H1 (cell line): ENCODE data around the gene NTMT1. TPM values are rescaled to one million over a fixed set of nuclear protein-coding genes. Genes with fewer than 3 reads are reported as not detected.

Source experiments
- CTCF ChIA-PET: fragments of 300-600 bp; sonication (Branson Sonifier 250); formaldehyde crosslinking; loops from one replicate; lab custom pipeline; 2021; ENCODE audit not compliant: partially characterized antibody; lab: Charles Lee
- POLR2A ChIA-PET: fragments of 300-600 bp; sonication (Branson Sonifier 250); formaldehyde crosslinking; loops from one replicate; lab custom pipeline; 2021; ENCODE audit warnings: inconsistent platforms; ENCODE audit not compliant: partially characterized antibody; lab: Charles Lee
- DNase-seq, 2 experiments: peaks; one replicate each; pipeline versions ENCODE4 v3.0.0 to v3.0.0-alpha.2; 2010 to 2022; ENCODE audit warnings: low spot score in 2 of 2, low read depth in 1 of 2, mixed read lengths in 1 of 2
- FAIRE-seq: peaks from 2 replicates; lab custom pipeline; 2011; peaks lifted over from hg19 to GRCh38; lab: Jason Lieb, UNC
- H2AFZ ChIP-seq: 2 replicates; pipeline ENCODE4 v1.8.1; 2012; ENCODE audit warnings: low read length, inconsistent platforms
- H2AK5ac ChIP-seq: 2 replicates; pipeline ENCODE4 v1.6.1; 2013; ENCODE audit warnings: low read depth, low read length
- H2BK120ac ChIP-seq: replicated peaks from 2 replicates; pipeline ENCODE3; 2013; ENCODE audit warnings: low read depth, low read length, inconsistent platforms
- H2BK12ac ChIP-seq: 2 replicates; pipeline ENCODE4 v1.6.1; 2013; ENCODE audit warnings: low read depth, low read length
- H2BK15ac ChIP-seq: 2 replicates; pipeline ENCODE4 v1.6.1; 2013; ENCODE audit warnings: low read length
- H2BK20ac ChIP-seq: 2 replicates; pipeline ENCODE4 v1.6.1; 2013; ENCODE audit warnings: low read length
- H2BK5ac ChIP-seq: 2 replicates; pipeline ENCODE4 v1.6.1; 2013; ENCODE audit warnings: low read depth, low read length
- H3K14ac ChIP-seq: 2 replicates; pipeline ENCODE4 v1.6.1; 2013; ENCODE audit warnings: inconsistent platforms; ENCODE audit not compliant: insufficient read length
- H3K18ac ChIP-seq: 2 replicates; pipeline ENCODE4 v1.6.1; 2013; ENCODE audit warnings: low read length; ENCODE audit errors: extremely low read depth
- H3K23ac ChIP-seq: 2 replicates; pipeline ENCODE4 v1.6.1; 2013; ENCODE audit warnings: inconsistent platforms; ENCODE audit not compliant: insufficient read length
- H3K23me2 ChIP-seq: 2 replicates; pipeline ENCODE4 v1.6.1; 2013; ENCODE audit warnings: low read depth, low read length
- H3K27ac ChIP-seq: 2 replicates; pipeline ENCODE4 v1.6.1; 2011; ENCODE audit warnings: low read depth, low read length, inconsistent platforms
- H3K27me3 ChIP-seq, 4 experiments: replicated peaks in 1 of 4; 1 replicate in 1 of 4; 2 replicates in 3 of 4; pipeline versions ENCODE4 v1.6.1 to v1.8.1; 2011 to 2013; ENCODE audit warnings: low read length in 3 of 4, mild to moderate bottlenecking in 3 of 4, inconsistent platforms in 2 of 4, mixed read lengths in 2 of 4, moderate library complexity in 1 of 4; ENCODE audit not compliant: control insufficient read depth in 3 of 4, insufficient read depth in 3 of 4; ENCODE audit errors: extremely low read depth in 1 of 4
- H3K36me3 ChIP-seq, 4 experiments: 2 replicates each; pipeline versions ENCODE4 v1.6.1 to v1.8.1; 2011 to 2013; ENCODE audit warnings: mild to moderate bottlenecking in 4 of 4, low read length in 3 of 4, moderate library complexity in 2 of 4, control low read depth in 1 of 4, inconsistent platforms in 1 of 4; ENCODE audit not compliant: insufficient read depth in 4 of 4, control insufficient read depth in 2 of 4
- H3K4ac ChIP-seq: replicated peaks from 2 replicates; pipeline ENCODE3; 2013; ENCODE audit warnings: low read length, low read depth, mixed read lengths, inconsistent platforms; ENCODE audit not compliant: insufficient read length
- H3K4me1 ChIP-seq, 4 experiments: replicated peaks in 1 of 4; 1 replicate in 1 of 4; 2 replicates in 3 of 4; pipeline versions ENCODE4 v1.6.1 to v1.8.1; 2011 to 2013; ENCODE audit warnings: low read length in 3 of 4, inconsistent platforms in 2 of 4, mixed read lengths in 1 of 4; ENCODE audit not compliant: insufficient read depth in 4 of 4, control insufficient read depth in 3 of 4
- H3K4me2 ChIP-seq, 2 experiments: 2 replicates each; pipeline versions ENCODE4 v1.6.1 to v1.8.1; 2011 to 2013; ENCODE audit warnings: low read depth in 2 of 2, low read length in 2 of 2, control low read depth in 1 of 2, inconsistent platforms in 1 of 2, mild to moderate bottlenecking in 1 of 2; ENCODE audit not compliant: insufficient read depth in 1 of 2
- H3K4me3 ChIP-seq, 4 experiments: fragments of 200-600, 300-600 bp in 1 of 4; sonication (generic), shearing (Covaris generic), sonication (Bioruptor Twin) in 1 of 4; 2 replicates each; pipeline versions ENCODE4 v1.5.1 to v1.8.1; 2011 to 2016; ENCODE audit warnings: low read length in 4 of 4, low read depth in 3 of 4, control low read depth in 2 of 4, inconsistent platforms in 2 of 4, mild to moderate bottlenecking in 2 of 4, mixed read lengths in 1 of 4, moderate library complexity in 1 of 4; ENCODE audit not compliant: insufficient read depth in 2 of 4; ENCODE audit errors: extremely low read depth in 1 of 4
- H3K56ac ChIP-seq: replicated peaks from 2 replicates; pipeline ENCODE3; 2013; ENCODE audit warnings: low read depth, mild to moderate bottlenecking, mixed read lengths, low read length, inconsistent platforms; ENCODE audit not compliant: insufficient read length
- H3K79me1 ChIP-seq: 2 replicates; pipeline ENCODE4 v1.6.1; 2013; ENCODE audit warnings: low read depth, low read length, control low read depth
- H3K79me2 ChIP-seq, 2 experiments: 2 replicates each; pipeline versions ENCODE4 v1.6.1 to v1.8.1; 2012 to 2013; ENCODE audit warnings: low read length in 2 of 2, mild to moderate bottlenecking in 2 of 2, inconsistent platforms in 1 of 2; ENCODE audit not compliant: insufficient read depth in 2 of 2, control insufficient read depth in 1 of 2
- H3K9ac ChIP-seq, 4 experiments: replicated peaks in 1 of 4; 1 replicate in 1 of 4; 2 replicates in 3 of 4; pipeline versions ENCODE4 v1.6.1 to v1.8.1; 2011 to 2013; ENCODE audit warnings: low read depth in 3 of 4, low read length in 3 of 4, control low read depth in 2 of 4, mild to moderate bottlenecking in 2 of 4, moderate library complexity in 2 of 4, inconsistent platforms in 1 of 4; ENCODE audit errors: extremely low read depth in 1 of 4
- H3K9me3 ChIP-seq, 2 experiments: 2 replicates each; pipeline versions ENCODE4 v1.6.1 to v1.8.1; 2012 to 2013; ENCODE audit warnings: mild to moderate bottlenecking in 2 of 2, moderate library complexity in 2 of 2, control low read depth in 1 of 2, inconsistent platforms in 1 of 2, low read depth in 1 of 2, low read length in 1 of 2, mixed read lengths in 1 of 2; ENCODE audit not compliant: insufficient read depth in 2 of 2
- H4K20me1 ChIP-seq, 2 experiments: replicated peaks in 1 of 2; 2 replicates each; pipeline versions ENCODE3 to v1.8.1; 2011 to 2013; ENCODE audit warnings: inconsistent platforms in 2 of 2, low read length in 2 of 2, mild to moderate bottlenecking in 1 of 2; ENCODE audit not compliant: insufficient read depth in 2 of 2, control insufficient read depth in 1 of 2
- H4K5ac ChIP-seq: 2 replicates; pipeline ENCODE4 v1.6.1; 2013; ENCODE audit warnings: low read length, low read depth, mixed read lengths, inconsistent platforms; ENCODE audit not compliant: insufficient read length
- H4K8ac ChIP-seq: 2 replicates; pipeline ENCODE4 v1.8.0; 2013; ENCODE audit warnings: mild to moderate bottlenecking, moderate library complexity, low read length, inconsistent platforms; ENCODE audit not compliant: insufficient read depth; ENCODE audit errors: extremely low read depth
- H4K91ac ChIP-seq: replicated peaks from 2 replicates; pipeline ENCODE3; 2013; ENCODE audit warnings: low read length, mixed read lengths, inconsistent platforms; ENCODE audit not compliant: insufficient read length
- BACH1 ChIP-seq: IDR thresholded peaks from 2 replicates; pipeline ENCODE4 v1.6.1; 2012; ENCODE audit warnings: low read length, improper control_type of control experiment
- CEBPB ChIP-seq: IDR thresholded peaks from 2 replicates; pipeline ENCODE4 v1.6.1; 2012; ENCODE audit warnings: low read depth, low read length
- EGR1 ChIP-seq: IDR thresholded peaks from 2 replicates; pipeline ENCODE4 v1.6.1; 2011; ENCODE audit warnings: low read depth, low read length, borderline replicate concordance
- GABPA ChIP-seq: IDR thresholded peaks from 2 replicates; pipeline ENCODE4 v1.6.1; 2011; ENCODE audit warnings: mild to moderate bottlenecking, low read length, moderate library complexity, borderline replicate concordance; ENCODE audit not compliant: insufficient read depth
- JUND ChIP-seq: IDR thresholded peaks from 2 replicates; pipeline ENCODE4 v1.6.1; 2011; ENCODE audit warnings: mild to moderate bottlenecking, improper control_type of control experiment, low read length
- KDM5A ChIP-seq: fragments of 200-600 bp; IDR thresholded peaks from 2 replicates; pipeline ENCODE4 v1.7.1; 2012; ENCODE audit warnings: mild to moderate bottlenecking, low read length, inconsistent platforms, mixed read lengths
- POLR2A ChIP-seq, 2 experiments: IDR thresholded peaks; 1 replicate in 1 of 2; 2 replicates in 1 of 2; pipeline ENCODE4 v1.6.1; 2011; ENCODE audit warnings: low read depth in 2 of 2, low read length in 2 of 2, mild to moderate bottlenecking in 2 of 2; ENCODE audit errors: control extremely low read depth in 1 of 2
- RAD21 ChIP-seq, 2 experiments: IDR thresholded peaks in 1 of 2; conservative IDR thresholded peaks in 1 of 2; 2 replicates each; pipeline ENCODE4 v1.6.1; 2011; ENCODE audit warnings: low read depth in 2 of 2, low read length in 2 of 2, improper control_type of control experiment in 1 of 2, inconsistent platforms in 1 of 2, mild to moderate bottlenecking in 1 of 2, moderate library complexity in 1 of 2
- RBBP5 ChIP-seq: IDR thresholded peaks from 2 replicates; pipeline ENCODE4 v1.7.1; 2012; ENCODE audit warnings: low read depth, mild to moderate bottlenecking, inconsistent platforms, low read length, moderate library complexity, borderline replicate concordance
- RNF2 ChIP-seq: fragments of 200-900, 300-1000 bp; sonication (generic); IDR thresholded peaks from 2 replicates; pipeline ENCODE4 v1.7.1; 2016; ENCODE audit warnings: borderline replicate concordance, low read depth, mild to moderate bottlenecking, antibody characterized with exemption, low read length; ENCODE audit not compliant: poor library complexity, severe bottlenecking; ENCODE audit errors: missing control alignments
- SIRT6 ChIP-seq: IDR thresholded peaks from one replicate; pipeline ENCODE4 v1.7.1; 2012; ENCODE audit warnings: low read length, inconsistent platforms
- SP2 ChIP-seq: IDR thresholded peaks from 2 replicates; pipeline ENCODE4 v1.6.1; 2012; ENCODE audit warnings: mild to moderate bottlenecking, low read length, inconsistent platforms
- WGBS, 2 experiments: shearing (Covaris generic) in 1 of 2; methylation state at CpG; one replicate each; pipeline versions ENCODE4 v1.1.6 to v1.1.7; 2013 to 2015; ENCODE audit warnings: low lambda C conversion rate in 2 of 2, mixed read lengths in 2 of 2, inconsistent platforms in 1 of 2, low coverage in 1 of 2, missing lambda C conversion rate in 1 of 2; ENCODE audit not compliant: insufficient replicate concordance in 2 of 2, insufficient coverage in 1 of 2, insufficient read length in 1 of 2; ENCODE audit errors: extremely low coverage in 1 of 2, missing lambda C conversion rate in 1 of 2; 5-methylcytosine and 5-hydroxymethylcytosine counted together
- polyA plus RNA-seq, 7 experiments: library from polyadenylated mRNA; depleted of rRNA in 3 of 7; stranded (reverse) in 5 of 7; unstranded in 2 of 7; fragments of >200 nt in 5 of 7; fragments of 200-250 nt in 2 of 7; gene quantifications; 1 replicate in 5 of 7; 2 replicates in 1 of 7; 4 replicates in 1 of 7; pipeline versions ENCODE4 v1.2.1 to v1.2.3, GENCODE V29; 2011 to 2013; ENCODE audit warnings: missing spikeins in 2 of 7, mixed read lengths in 2 of 7
- total RNA-seq: library from RNA; stranded (reverse); fragmentation: NEBNext Ultra II Directional; extraction: Animal tissue kit (Norgen Biotek cat#: 25700); gene quantifications from 2 replicates; pipeline ENCODE4 v1.2.1, GENCODE V29; 2021
- TF ChIP-seq, protein P1 (sequence below): IDR thresholded peaks from 2 replicates; pipeline ENCODE4 v1.6.1; 2011; ENCODE audit warnings: low read length, improper control_type of control experiment

NTMT1 gene
- total and polyA plus RNA-seq, 2 of the 8 experiments (the other 6 are each of a cell fraction or from before 2014, with no cell fraction given): 66.8 to 70.2 TPM

DNA sequence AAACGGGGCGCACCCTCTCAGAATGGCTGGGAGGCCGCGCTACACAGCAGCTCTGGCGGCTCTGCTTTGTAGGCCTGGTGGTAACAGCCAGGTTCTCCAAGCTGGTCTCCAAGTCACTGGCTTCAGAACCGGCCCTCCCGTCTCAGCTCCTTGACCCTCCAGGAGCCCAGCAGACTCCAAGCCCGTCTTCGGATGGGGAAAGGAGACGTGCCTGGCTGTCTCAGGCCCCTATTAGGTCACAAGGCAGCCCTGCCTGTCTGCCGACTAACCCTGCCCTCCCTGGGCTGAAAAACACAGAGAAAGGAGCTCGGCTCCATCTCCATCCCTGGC, 13.8 kb downstream of the NTMT1 start:
- H2AFZ ChIP-seq: no peak overlapping the region
- H2BK120ac ChIP-seq: no peak overlapping the region
- H2BK20ac ChIP-seq: no peak overlapping the region
- peaks cover 10 to 25% of the 10 kb centered on the region in 2 experiments for H4K20me1 ChIP-seq
- peaks cover 8% of the 10 kb centered on the region; the same call in 1 of the 2 replicates for H3K23me2 ChIP-seq
- H4K5ac ChIP-seq: no peak overlapping the region
- no peaks in the 10 kb centered on the region for H3K27me3 ChIP-seq
- H4K8ac ChIP-seq: no peak overlapping the region
- H3K4me1 ChIP-seq: peaks cover 0 to 10% (median 6%) of the 10 kb centered on the region in 4 experiments; a peak in 4 of 7 replicates
- H3K9ac ChIP-seq: no peak overlapping the region
- H3K4me3 ChIP-seq: no peak overlapping the region
- no peak overlapping the region for H3K27ac ChIP-seq
- FAIRE-seq (no peak), DNase-seq (no peak)
- no peak overlapping the region for H2BK15ac ChIP-seq
- 92% methylated on average over 11 of the region's 12 CpGs; no CpG with 5 or more reads in 1 of the 2 experiments for WGBS, 2 experiments
- H3K18ac ChIP-seq: no peak overlapping the region
- ChIA-PET CTCF (interaction anchor here (0.8 to 6.5 kb wide), 13 partner anchors 10 to 517 kb away, joined by 3 to 56 read pairs (median 5); partner anchors contain the start of genes C9orf50 and NTMT1), POLR2A (interaction anchor here (0.6 to 8.2 kb wide), 6 partner anchors 12 to 454 kb away, joined by 3 to 95 read pairs (median 4); partner anchors contain the start of genes C9orf50 and NTMT1)
- no peak overlapping the region for H2BK5ac ChIP-seq
- no peak overlapping the region for H2AK5ac ChIP-seq
- no peak overlapping the region for H3K4ac ChIP-seq
- no peak overlapping the region for H3K4me2 ChIP-seq
- no peak overlapping the region for H2BK12ac ChIP-seq
- H3K79me2 ChIP-seq: peaks cover 0 to 13% of the 10 kb centered on the region in 2 experiments; a peak in 2 of 4 replicates
- peaks cover 7 to 36% (median 21%) of the 10 kb centered on the region in 4 experiments; a peak in 7 of 8 replicates for H3K36me3 ChIP-seq
- H3K79me1 ChIP-seq: peaks cover 4% of the 10 kb centered on the region
- no peaks in the 10 kb centered on the region for H3K9me3 ChIP-seq
- H4K91ac ChIP-seq: no peak overlapping the region
- H3K56ac ChIP-seq: no peak overlapping the region
- no peak overlapping the region for H3K23ac ChIP-seq
- no peak overlapping the region for H3K14ac ChIP-seq
- no peak for TF ChIP-seq POLR2A (IDR thresholded peaks at IDR 0.05; ENCODE audit: control extremely low read depth in 1 of 2, low read depth in 2 of 2, low read length in 2 of 2)
- TF ChIP-seq BACH1: no peak
- no peak for TF ChIP-seq RBBP5
- TF ChIP-seq GABPA: no peak
- no peak for TF ChIP-seq JUND
- TF ChIP-seq, protein P1, sequence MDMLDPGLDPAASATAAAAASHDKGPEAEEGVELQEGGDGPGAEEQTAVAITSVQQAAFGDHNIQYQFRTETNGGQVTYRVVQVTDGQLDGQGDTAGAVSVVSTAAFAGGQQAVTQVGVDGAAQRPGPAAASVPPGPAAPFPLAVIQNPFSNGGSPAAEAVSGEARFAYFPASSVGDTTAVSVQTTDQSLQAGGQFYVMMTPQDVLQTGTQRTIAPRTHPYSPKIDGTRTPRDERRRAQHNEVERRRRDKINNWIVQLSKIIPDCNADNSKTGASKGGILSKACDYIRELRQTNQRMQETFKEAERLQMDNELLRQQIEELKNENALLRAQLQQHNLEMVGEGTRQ: no peak
- no peak for TF ChIP-seq EGR1
- TF ChIP-seq KDM5A: no peak
- no peak for TF ChIP-seq RAD21 (IDR thresholded peaks at IDR 0.05 in 1 of 2, conservative IDR thresholded peaks at IDR 0.05 in 1 of 2; ENCODE audit: low read depth in 2 of 2, low read length in 2 of 2)
- TF ChIP-seq CEBPB: no peak
- TF ChIP-seq SIRT6: no peak
- no peak for TF ChIP-seq RNF2
- TF ChIP-seq SP2: no peak
